Measurements from ENCODE around the gene PPP6R1. TPM values are rescaled to one million over a fixed set of nuclear protein-coding genes. Genes with fewer than 3 reads are reported as not detected.

PPP6R1 gene
- total RNA-seq, 1 experiment from 2014 or later: 96.7 TPM

GRCh38 chr19:55209693-55210472 is 48.9 kb downstream of the PPP6R1 start (continued):
- TF ChIP-seq YY1 (IDR thresholded peaks at IDR 0.05; ENCODE audit: extremely low read depth, insufficient replicate concordance, low read depth, low read length): no peak
- no peak for TF ChIP-seq EZH2 (IDR thresholded peaks at IDR 0.05)
- TF ChIP-seq SP1 (IDR thresholded peaks at IDR 0.05; ENCODE audit: low read depth): peak; percentile 89
- no peak for TF ChIP-seq SRF (IDR thresholded peaks at IDR 0.05; ENCODE audit: low read depth)
- TF ChIP-seq CBX3 (IDR thresholded peaks at IDR 0.05; ENCODE audit: low read depth): peak; percentile 77

- CTCF ChIA-PET: interaction anchor here (0.8 to 1.3 kb wide), 2 partner anchors 20 to 49 kb away, joined by 3 read pairs; no protein-coding TSS in a partner anchor
Observed at GRCh38 chr19:55208880-55209692, 49.7 kb downstream of the PPP6R1 start, which contains the start of gene PTPRH. Gene PTPRH, minus strand, starts transcription at chr19:55209501. Its CDS starts 68 bp downstream, at chr19:55209433.

More at GRCh38 chr19:55208880-55209692, 49.7 kb downstream of the PPP6R1 start, which contains the start of gene PTPRH:
- Histone ChIP-seq H3K27ac (ENCODE audit: low read depth, low read length) (peak within 1 kb of the TSS; percentile 85), H3K9me2 (ENCODE audit: insufficient read depth) (no peaks in the 10 kb centered on the region), H2AFZ (ENCODE audit: low read depth, low read length, poor library complexity, severe bottlenecking) (no peak within 1 kb of the TSS), H3K27me3 (ENCODE audit: insufficient read depth, low read length) (no peaks in the 10 kb centered on the region), H3K4me2 (ENCODE audit: low read length) (peak within 1 kb of the TSS; percentile 62), H3K4me3 (replicated peaks in 1 of 2; ENCODE audit: low read depth in 1 of 2, low read length in 2 of 2) (0 out of 4 replicates have a peak within 1 kb of the TSS, but pooled peaks of 1 of the 2 experiments have one; percentile 23), H3K79me2 (ENCODE audit: insufficient read depth, low read length) (no peaks in the 10 kb centered on the region), H3K4me1 (ENCODE audit: control insufficient read depth in 1 of 2, insufficient read depth in 2 of 2, low read length in 2 of 2) (peaks cover 38 to 63% of the 10 kb centered on the region in 2 experiments), H4K20me1 (ENCODE audit: insufficient read depth) (no peaks in the 10 kb centered on the region), H3K9ac (ENCODE audit: low read length) (peak within 1 kb of the TSS; percentile 38), H3K9me3 (ENCODE audit: control insufficient read depth in 1 of 2, insufficient read depth in 1 of 2, low read depth in 1 of 2, low read length in 2 of 2) (no peaks in the 10 kb centered on the region), H3K36me3 (ENCODE audit: control insufficient read depth in 1 of 2, insufficient read depth in 2 of 2, low read length in 2 of 2) (no peaks in the 10 kb centered on the region)
- ChIA-PET RAD21 (ENCODE audit: low non-redundant PET in 1 of 2, low total read pairs in 2 of 2, uncharacterized antibody in 2 of 2, unreplicated experiment in 2 of 2) (interaction anchor here (0.6 kb wide), 2 partner anchors 53 to 114 kb away, joined by 4 to 7 read pairs; no protein-coding TSS in a partner anchor), POLR2A (interaction anchor here (1.1 to 2.3 kb wide), 5 partner anchors 20 to 130 kb away, joined by 3 to 7 read pairs (median 4); partner anchors contain the start of genes KMT5C, PPP6R1 and SYT5)
- ATAC-seq (0 out of 2 replicates have a peak, but pooled peaks have one; percentile 8), DNase-seq (ENCODE audit: low read depth, low spot score) (no peak)
- TF ChIP-seq TCF7L2 (IDR thresholded peaks at IDR 0.05; ENCODE audit: borderline replicate concordance, extremely low read depth, insufficient read depth, insufficient read length) (no peak), POLR2AphosphoS5 (IDR thresholded peaks at IDR 0.05; ENCODE audit: low read depth, low read length) (0 out of 2 replicates have a peak, but pooled peaks have one; percentile 24), YY1 (IDR thresholded peaks at IDR 0.05; ENCODE audit: extremely low read depth, insufficient replicate concordance, low read depth, low read length) (no peak), ZNF274 (IDR thresholded peaks at IDR 0.05; ENCODE audit: low read depth, low read length) (no peak), ELF1 (IDR thresholded peaks at IDR 0.05; ENCODE audit: borderline replicate concordance, low read depth) (no peak)
- BruUV-seq (replicated peaks): no TSS peak
- intact Hi-C loops (cut with micrococcal nuclease): no loop called here
